Activated T-cell treated with anti-CD3 and anti-CD28 coated beads, Interleukin-2, amount 50 U/mL, for 48 hours (primary cell): Measurements from ENCODE around the gene PISD.

Source experiments
- DNase-seq, 2 experiments: peaks; one replicate each; pipeline ENCODE4 v3.0.0-alpha.2; 2020

The PISD gene

DNA sequence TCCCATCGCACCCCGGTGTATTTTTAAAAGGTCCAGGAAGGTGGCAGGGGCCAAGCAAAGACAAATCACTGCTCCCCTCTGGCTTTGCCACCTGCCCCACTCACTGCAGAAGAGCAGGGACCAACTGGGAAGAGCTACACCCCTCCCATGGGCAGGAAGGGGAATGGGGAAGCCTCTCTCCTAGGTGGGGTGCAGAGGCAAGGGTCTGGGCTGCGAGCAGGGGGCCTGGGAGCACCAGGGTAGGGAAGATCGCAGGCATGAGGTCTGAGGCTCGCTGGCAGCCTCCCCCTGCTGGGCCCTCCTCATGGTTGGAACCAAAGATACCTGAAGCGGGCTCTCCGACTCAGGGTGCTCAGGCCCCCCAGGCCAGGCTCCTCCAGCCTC lies 36.8 kb downstream of the PISD start:
- no peak for DNase-seq

- no peak for DNase-seq
These were observed 38.3 kb downstream of the PISD start for GRCh38 chr22:31623592-31624304.

GRCh38 chr22:31622980-31623379 lies 39.0 kb downstream of the PISD start:
- DNase-seq = no peak

DNA sequence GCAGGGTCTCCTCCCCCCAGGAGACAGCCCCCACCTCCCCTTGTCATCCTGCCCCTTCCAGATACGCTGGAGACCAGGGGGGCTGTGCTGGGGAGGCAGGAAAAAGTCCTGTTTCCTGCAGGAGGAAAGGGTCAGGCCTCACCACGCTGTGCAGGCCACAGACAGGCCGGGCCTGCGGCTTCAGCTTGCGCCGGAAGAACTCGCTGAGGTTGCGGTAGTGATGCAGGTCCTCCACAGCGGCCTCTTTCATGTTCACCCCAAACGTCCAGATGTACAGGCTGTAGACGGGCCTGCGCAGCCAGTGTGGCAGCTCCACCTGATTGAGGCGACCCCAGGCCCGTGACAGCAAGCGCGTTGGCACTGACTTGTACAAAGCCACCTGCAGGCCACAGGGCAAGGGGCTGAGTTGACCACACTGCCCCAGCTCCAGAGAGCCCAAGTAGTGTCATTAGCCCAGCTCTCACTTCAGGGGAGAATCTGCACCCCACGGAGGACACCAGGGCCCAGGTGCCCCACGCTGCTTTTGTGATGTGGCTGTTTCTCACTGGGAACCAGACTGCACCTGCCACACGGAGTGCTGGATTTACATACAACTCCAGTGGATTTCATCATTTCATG lies 40.4 kb downstream of the PISD start:
- DNase-seq = peak in 1 of 2 experiments; percentile 31

DNA sequence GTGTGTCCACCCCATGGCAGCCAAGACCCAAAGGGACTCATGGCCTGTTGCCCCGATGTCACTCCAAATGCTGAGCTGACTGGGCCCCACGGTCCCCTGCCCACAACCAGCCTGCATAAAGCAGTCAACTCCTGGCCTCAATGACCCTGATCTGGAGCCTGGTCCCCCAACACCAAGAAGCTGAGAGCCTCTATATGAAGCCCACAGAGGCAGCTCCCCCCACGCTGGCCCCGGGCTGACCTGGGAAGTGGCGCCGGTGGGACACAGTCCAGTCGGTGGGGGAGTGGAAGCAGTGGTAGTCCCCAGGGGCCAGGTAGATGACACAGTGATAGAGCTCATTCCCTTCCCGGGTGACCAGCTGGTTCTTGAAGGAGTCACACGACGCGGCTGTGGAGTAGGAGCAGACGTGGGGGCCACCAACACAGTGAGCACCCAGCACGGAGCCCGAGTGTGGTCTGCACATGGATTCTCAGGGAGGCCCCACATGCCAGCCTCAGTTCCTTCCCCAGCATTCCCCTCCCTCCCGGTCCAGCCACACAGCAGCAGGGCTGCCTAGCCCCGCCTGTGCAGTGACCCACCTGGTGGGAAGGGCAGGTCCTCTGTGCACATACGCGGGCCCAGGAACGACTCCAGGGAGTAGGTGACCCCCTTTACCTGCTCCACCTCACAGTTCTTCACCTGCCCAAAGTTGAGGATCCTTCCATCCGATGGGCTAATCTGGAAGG lies 41.1 kb downstream of the PISD start:
- DNase-seq = no peak

DNA sequence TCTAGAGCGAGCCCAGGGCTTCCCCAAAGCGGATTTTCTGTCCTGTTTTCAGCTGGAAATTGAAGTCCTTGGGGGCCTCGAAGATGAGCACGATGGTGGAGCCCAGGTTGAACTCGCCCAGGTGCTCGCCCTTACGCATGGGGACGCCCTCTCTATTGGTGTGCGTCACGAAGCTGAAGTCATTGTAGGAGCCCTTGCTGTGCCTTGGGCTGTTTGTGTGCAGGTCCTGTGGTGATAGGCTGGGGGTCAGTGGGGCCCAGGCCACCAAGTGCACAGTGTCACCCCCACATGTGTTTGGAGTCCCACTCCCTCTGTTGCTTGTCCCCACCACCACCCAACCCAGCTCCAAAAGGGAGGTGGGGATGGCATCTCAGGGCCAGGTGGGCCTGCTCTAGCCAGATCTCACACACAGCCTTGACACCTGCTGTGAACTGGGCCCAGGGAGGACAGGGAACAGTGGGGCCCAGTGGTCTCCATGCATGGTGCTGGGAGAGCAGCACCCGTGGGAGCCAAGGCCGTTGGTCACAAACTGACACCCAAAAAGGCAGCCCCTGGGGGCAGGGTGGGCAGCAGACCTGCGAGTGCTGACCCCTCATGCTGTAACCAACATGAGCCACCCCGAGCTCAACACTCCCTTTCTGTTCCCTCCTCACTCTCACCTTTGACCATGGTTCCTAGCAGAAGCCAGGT lies 42.3 kb downstream of the PISD start:
- no peak for DNase-seq

DNA sequence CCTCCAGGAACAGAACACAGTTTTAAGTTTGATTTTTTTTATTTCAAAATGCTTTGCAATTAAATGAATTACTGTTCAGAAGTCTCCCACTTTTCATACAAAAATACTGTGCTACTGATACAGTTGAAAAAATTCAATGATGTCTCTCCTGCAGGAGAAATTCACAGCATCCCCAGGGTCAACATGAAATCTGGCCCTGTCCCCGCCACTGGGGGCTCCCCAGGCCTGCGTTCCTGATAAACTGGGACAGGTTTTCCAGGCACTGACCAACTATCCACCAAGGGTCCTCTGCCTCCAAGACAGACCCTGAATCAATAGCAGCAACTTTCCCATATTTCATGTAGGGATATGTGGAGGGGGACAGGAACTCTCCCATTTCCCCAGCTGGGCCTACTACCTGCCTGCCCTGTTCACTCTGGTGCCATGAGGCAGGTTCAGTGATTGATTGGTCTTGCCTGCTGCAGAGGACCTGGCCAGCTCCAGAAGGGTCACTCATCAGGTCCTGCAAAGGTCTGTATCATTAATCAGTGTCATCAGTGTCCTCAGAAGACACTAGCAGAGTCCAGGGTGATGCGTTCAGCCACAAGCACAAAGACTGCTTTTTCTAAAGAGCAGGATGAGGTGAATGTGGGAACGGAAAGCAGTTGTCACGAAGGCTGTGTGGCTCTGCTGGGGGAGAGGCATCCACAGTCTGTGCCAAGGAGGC lies 43.4 kb downstream of the PISD start:
- DNase-seq = no peak

DNA sequence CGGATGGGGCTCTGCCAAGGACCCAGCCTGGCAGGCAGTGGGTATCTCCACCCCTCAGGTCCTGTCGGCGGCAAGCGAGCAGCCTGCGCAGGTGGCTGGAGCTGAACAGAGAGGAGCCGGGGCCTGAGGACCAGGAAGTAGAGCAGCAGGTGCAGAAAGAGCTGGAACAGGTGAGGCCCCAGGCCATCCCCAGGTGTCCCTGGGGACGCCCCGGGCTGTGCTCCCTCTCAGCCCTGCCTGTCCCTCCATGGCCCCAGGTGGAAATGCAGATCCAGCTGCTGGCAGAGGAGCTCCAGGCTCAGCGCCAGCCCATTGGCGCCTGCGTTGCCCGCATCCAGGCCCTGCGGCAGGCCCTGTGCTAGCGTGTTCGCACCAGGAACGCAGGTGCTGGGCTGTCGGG lies 44.0 kb downstream of the PISD start:
- no peak for DNase-seq

DNA sequence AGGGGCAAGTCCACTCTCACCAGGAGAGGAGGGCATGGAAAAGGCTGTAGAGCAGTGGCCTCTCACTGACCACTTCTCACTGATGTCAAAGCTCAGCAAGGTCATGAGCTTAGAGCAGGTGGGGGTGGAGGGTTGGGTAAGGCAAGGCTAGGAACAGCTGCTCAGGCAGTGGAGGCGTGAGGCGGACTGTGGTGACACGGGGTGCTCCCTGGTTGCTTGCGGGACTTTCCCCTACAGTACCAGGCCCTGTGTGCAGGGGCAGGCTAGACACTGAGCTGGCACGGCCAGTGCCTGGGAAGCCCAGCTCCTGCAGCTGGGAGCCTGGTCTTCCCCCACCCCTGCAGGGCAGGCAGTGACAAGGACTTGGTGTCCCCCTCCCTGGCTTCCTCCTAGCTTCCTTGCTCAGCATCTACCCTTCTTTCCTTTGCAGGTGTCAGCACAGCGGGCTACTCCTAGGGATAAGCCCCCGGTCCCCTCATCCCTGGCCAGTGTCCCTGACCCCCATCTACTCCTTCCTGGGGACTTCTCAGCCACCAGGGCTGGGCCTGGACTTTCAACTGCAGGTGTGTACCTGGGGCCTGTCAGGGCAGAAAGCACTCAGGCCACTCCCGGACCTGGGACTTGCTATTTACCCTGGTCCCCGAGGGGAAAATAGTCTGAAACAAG lies 45.6 kb downstream of the PISD start:
- peak; percentile 49 to 65 for DNase-seq

GRCh38 chr22:31615940-31616314 lies 46.1 kb downstream of the PISD start:
- DNase-seq = no peak

DNA sequence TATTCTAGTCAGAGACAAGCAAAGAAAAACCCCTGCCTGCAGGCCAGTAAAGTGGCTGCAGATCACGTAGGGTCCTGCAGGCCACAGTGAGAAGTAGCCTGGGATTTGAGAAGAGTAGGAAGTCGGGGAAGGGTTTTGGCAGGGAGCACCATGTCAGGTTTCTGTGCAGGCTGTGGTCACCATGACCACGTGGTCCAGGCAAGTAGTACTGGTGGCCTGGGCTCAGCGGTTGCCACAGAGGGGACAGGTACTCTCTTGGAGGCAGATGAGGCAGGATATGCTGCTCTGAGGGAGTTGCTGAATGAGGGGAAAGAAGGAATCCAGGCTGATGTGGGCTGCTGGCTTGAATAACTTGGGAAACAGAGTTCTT lies 46.5 kb downstream of the PISD start:
- peak in 1 of 2 experiments; percentile 30 for DNase-seq

DNA sequence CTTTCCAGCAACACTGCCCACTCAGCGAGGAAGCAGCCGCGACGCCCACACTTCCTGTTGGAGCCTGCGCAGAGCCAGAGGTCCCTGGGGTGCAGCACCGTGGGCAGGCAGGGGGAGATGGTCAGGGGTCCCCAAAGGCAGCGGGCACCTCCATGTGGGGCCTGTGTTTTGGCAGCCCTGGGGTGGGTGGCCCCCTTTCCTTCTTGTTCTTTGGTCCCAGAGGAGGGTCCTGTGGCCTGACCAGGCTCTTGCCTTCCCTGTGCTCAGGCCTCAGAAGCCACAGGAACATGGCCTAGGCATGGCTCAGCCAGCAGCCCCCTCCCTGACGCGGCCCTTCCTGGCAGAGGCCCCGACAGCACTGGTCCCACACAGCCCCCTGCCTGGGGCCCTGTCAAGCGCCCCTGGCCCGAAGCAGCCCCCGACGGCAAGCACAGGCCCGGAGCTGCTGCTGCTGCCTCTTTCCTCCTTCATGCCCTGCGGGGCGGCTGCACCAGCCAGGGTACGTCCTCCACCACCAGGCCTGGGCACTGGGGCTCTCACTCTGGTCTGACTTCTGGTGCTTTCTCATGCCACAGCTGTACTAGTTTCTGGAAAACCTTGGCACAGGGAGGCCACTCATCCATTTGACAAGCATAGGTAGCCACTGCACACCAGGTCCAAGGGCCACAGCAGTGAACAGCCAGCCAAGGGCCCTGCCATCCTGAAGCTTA lies 47.1 kb downstream of the PISD start:
- DNase-seq = no peak

- DNase-seq = no peak
These were observed 48.1 kb downstream of the PISD start for GRCh38 chr22:31613904-31614296.

GRCh38 chr22:31613286-31613903 lies 48.6 kb downstream of the PISD start:
- DNase-seq = no peak

- DNase-seq = no peak
These were observed 49.1 kb downstream of the PISD start for GRCh38 chr22:31612891-31613285.

GRCh38 chr22:31611061-31611760 lies 50.8 kb downstream of the PISD start:
- no peak for DNase-seq

GRCh38 chr22:31610611-31611010 lies 51.4 kb downstream of the PISD start:
- no peak for DNase-seq

GRCh38 chr22:31609716-31610115 lies 52.3 kb downstream of the PISD start:
- DNase-seq = no peak

DNA sequence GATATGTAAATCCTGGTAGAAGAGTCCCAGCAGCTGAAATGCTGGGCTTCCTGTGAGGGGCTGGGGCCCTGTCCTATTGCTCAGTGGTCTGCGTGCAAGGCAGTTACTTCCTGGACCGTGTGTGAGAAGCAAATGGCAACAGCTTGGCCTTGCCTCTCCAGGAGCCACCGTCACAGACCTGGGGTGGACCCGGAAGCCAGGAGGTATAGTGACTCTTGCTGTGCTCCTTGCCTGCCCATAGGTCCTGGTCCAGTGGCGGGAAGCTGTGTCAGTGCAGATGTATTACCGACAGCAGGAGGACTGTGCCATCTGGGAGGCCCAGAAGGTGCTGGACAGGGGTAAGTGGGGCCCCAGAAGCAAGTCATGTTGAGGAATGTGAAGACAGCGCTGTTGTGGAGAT lies 54.3 kb downstream of the PISD start:
- no peak for DNase-seq

GRCh38 chr22:31605851-31606585 lies 56.0 kb downstream of the PISD start:
- DNase-seq = no peak
